Measurements from ENCODE around the gene BRAP. TPM values are rescaled to one million over a fixed set of nuclear protein-coding genes. Genes with fewer than 3 reads are reported as not detected.

BRAP gene
- total and polyA plus RNA-seq, 4 experiments from 2014 or later = 21.4 to 29.6 (median 26.7) TPM

DNA sequence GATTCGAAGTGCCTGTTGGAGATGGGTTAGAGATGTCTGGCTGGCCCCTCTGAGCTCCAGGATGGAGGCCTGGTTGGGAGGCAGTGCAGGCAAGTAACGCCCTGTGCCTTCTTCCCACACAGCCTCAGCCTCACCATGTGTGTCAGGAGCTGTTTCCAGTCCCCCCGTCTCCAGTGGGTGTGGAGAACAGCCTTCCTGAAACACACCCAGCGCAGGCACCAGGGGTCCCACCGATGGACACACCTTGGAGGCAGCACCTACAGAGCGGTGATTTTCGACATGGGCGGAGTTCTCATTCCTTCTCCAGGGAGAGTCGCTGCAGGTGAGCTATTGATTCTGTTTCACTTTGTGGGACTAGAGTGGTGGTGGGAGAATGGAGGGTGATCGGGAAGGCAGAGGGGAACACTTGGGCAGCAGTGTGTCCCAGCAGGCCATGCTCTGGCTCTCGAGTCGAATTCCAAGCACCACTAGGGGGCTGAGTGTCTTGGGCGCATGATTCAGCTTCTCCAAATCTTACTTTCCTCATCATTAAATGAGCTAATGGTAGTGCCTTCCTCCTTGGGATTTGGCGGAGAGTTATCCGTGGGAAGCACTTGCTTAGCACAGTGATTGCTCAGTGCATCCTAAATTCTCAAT, 6.9 kb upstream of the BRAP start:
- peaks cover 28% of the 10 kb centered on the region for H3K36me3 ChIP-seq (ENCODE audit: insufficient read depth, low read length)
- no peak for DNase-seq
- no peaks in the 10 kb centered on the region for H3K27me3 Mint-ChIP-seq
- H3K27ac ChIP-seq (ENCODE audit: low read depth, low read length) = no peak overlapping the region
- H3K9me3 Mint-ChIP-seq = no peaks in the 10 kb centered on the region
- no peaks in the 10 kb centered on the region for H3K27me3 ChIP-seq (ENCODE audit: insufficient read depth, low read length)
- peaks cover 0 to 5% (median 3%) of the 10 kb centered on the region in 4 donors for H3K4me1 Mint-ChIP-seq
- H3K4me3 Mint-ChIP-seq = no peak overlapping the region
- POLR2A ChIA-PET (ENCODE audit: partially characterized antibody) = no interaction called here
- no peak overlapping the region for H3K27ac Mint-ChIP-seq
- intact Hi-C loops (cut with micrococcal nuclease) = no loop called here
- H3K4me3 ChIP-seq (ENCODE audit: low read length in 2 of 2) = no peak overlapping the region
- no peaks in the 10 kb centered on the region for H3K4me1 ChIP-seq (ENCODE audit: insufficient read depth, low read length)
- peaks cover 24 to 36% of the 10 kb centered on the region in 2 donors for H3K36me3 Mint-ChIP-seq
- CTCF ChIA-PET (ENCODE audit: partially characterized antibody) = interaction anchor here (1.5 kb wide), 1 partner anchor 252 kb away, joined by 5 read pairs; no protein-coding TSS in a partner anchor
- H3K9me3 ChIP-seq (ENCODE audit: control insufficient read depth in 1 of 2, low read length in 2 of 2) = no peaks in the 10 kb centered on the region

DNA sequence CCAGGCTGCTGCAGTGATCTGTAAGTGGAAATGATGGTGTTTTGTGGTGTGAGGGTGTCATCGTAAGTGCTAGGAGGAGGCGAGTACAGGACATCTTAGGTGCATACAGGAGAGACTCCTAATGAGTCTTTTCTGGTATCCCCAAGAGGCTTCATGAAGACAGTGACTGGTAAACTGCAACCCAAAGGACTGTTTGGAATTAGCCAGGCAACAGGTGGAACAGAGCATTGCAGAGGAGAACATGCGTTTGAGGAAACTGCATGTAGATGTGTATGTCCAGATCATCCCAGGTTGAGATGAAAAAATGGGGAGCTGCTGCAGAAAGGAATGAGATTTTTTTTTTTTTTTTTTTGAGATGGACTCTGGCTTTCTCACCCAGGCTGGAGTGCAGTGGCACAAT, 5.5 kb upstream of the BRAP start:
- ChIA-PET CTCF (ENCODE audit: partially characterized antibody) (interaction anchor here (0.7 kb wide), 1 partner anchor 1287 kb away, joined by 3 read pairs; the partner anchor contains the start of gene OAS2), POLR2A (ENCODE audit: partially characterized antibody) (no interaction called here)
- Histone ChIP-seq H3K27me3 (ENCODE audit: insufficient read depth, low read length) (no peaks in the 10 kb centered on the region), H3K9me3 (ENCODE audit: control insufficient read depth in 1 of 2, low read length in 2 of 2) (no peaks in the 10 kb centered on the region), H3K4me1 (ENCODE audit: insufficient read depth, low read length) (peaks cover 11% of the 10 kb centered on the region), H3K4me3 (ENCODE audit: low read length in 2 of 2) (no peak overlapping the region), H3K27ac (ENCODE audit: low read depth, low read length) (no peak overlapping the region), H3K36me3 (ENCODE audit: insufficient read depth, low read length) (peaks cover 28% of the 10 kb centered on the region)
- H3K4me1 Mint-ChIP-seq = peaks cover 6 to 18% (median 13%) of the 10 kb centered on the region in 4 donors
- intact Hi-C loops (cut with micrococcal nuclease) = no loop called here
- no peak overlapping the region for H3K4me3 Mint-ChIP-seq
- DNase-seq = no peak
- no peaks in the 10 kb centered on the region for H3K9me3 Mint-ChIP-seq
- no peaks in the 10 kb centered on the region for H3K27me3 Mint-ChIP-seq
- H3K36me3 Mint-ChIP-seq = peaks cover 22 to 37% of the 10 kb centered on the region in 2 donors
- H3K27ac Mint-ChIP-seq = peak overlapping the region in 1 of 7 donors; percentile 44

GRCh38 chr12:111687952-111688351, 2.2 kb upstream of the BRAP start:
- ChIA-PET CTCF (ENCODE audit: partially characterized antibody) (no interaction called here), POLR2A (ENCODE audit: partially characterized antibody) (no interaction called here)
- Mint-ChIP-seq H3K4me1 (peaks cover 17 to 51% (median 38%) of the 10 kb centered on the region in 4 donors), H3K9me3 (peaks cover 0 to 6% (median 0%) of the 10 kb centered on the region in 8 donors), H3K36me3 (peaks cover 4 to 36% of the 10 kb centered on the region in 2 donors), H3K4me3 (peak overlapping the region in 3 of 8 donors; percentile 38 to 52 (median 48)), H3K27me3 (no peaks in the 10 kb centered on the region), H3K27ac (peak overlapping the region in 2 of 7 donors; percentile 35 to 81)
- no peak for DNase-seq
- Histone ChIP-seq H3K27ac (ENCODE audit: low read depth, low read length) (no peak overlapping the region), H3K36me3 (ENCODE audit: insufficient read depth, low read length) (peaks cover 6% of the 10 kb centered on the region), H3K9me3 (ENCODE audit: control insufficient read depth in 1 of 2, low read length in 2 of 2) (no peaks in the 10 kb centered on the region), H3K4me1 (ENCODE audit: insufficient read depth, low read length) (peaks cover 28% of the 10 kb centered on the region), H3K4me3 (ENCODE audit: low read length in 2 of 2) (no peak overlapping the region), H3K27me3 (ENCODE audit: insufficient read depth, low read length) (no peaks in the 10 kb centered on the region)
- intact Hi-C loops (cut with micrococcal nuclease) = loop anchor here (2.0 kb wide), 1 partner anchor 285 kb away; no protein-coding TSS in a partner anchor

GRCh38 chr12:111687255-111687654, 1.5 kb upstream of the BRAP start:
- peak overlapping the region; percentile 53 to 97 (median 94) for H3K4me3 Mint-ChIP-seq
- DNase-seq = peak in 1 of 5 donors; percentile 2
- peaks cover 8 to 36% of the 10 kb centered on the region in 2 donors for H3K36me3 Mint-ChIP-seq
- peaks cover 0 to 6% (median 0%) of the 10 kb centered on the region in 8 donors for H3K9me3 Mint-ChIP-seq
- H3K27ac Mint-ChIP-seq = peak overlapping the region in 4 of 7 donors; percentile 68 to 97 (median 80)
- ChIA-PET CTCF (ENCODE audit: partially characterized antibody) (no interaction called here), POLR2A (ENCODE audit: partially characterized antibody) (interaction anchor here (1.6 to 3.7 kb wide), 2 partner anchors 155 to 261 kb away, joined by 3 to 19 read pairs; partner anchors contain the start of gene MAPKAPK5)
- peaks cover 17 to 55% (median 39%) of the 10 kb centered on the region in 4 donors for H3K4me1 Mint-ChIP-seq
- H3K4me3 ChIP-seq (ENCODE audit: low read length in 2 of 2) = no peak overlapping the region
- no peak overlapping the region for H3K27ac ChIP-seq (ENCODE audit: low read depth, low read length)
- intact Hi-C loops (cut with micrococcal nuclease) = loop anchor here (2.0 kb wide), 1 partner anchor 284 kb away; no protein-coding TSS in a partner anchor
- H3K27me3 Mint-ChIP-seq = no peaks in the 10 kb centered on the region
- H3K36me3 ChIP-seq (ENCODE audit: insufficient read depth, low read length) = peaks cover 6% of the 10 kb centered on the region
- H3K4me1 ChIP-seq (ENCODE audit: insufficient read depth, low read length) = peaks cover 28% of the 10 kb centered on the region
- H3K27me3 ChIP-seq (ENCODE audit: insufficient read depth, low read length) = no peaks in the 10 kb centered on the region
- H3K9me3 ChIP-seq (ENCODE audit: control insufficient read depth in 1 of 2, low read length in 2 of 2) = no peaks in the 10 kb centered on the region

- Histone ChIP-seq H3K4me1 (ENCODE audit: insufficient read depth, low read length) (peaks cover 28% of the 10 kb centered on the region), H3K27ac (ENCODE audit: low read depth, low read length) (peak overlapping the region; percentile 83), H3K36me3 (ENCODE audit: insufficient read depth, low read length) (peaks cover 12% of the 10 kb centered on the region), H3K4me3 (ENCODE audit: low read length in 2 of 2) (peak overlapping the region; percentile 68 to 91), H3K27me3 (ENCODE audit: insufficient read depth, low read length) (no peaks in the 10 kb centered on the region), H3K9me3 (ENCODE audit: control insufficient read depth in 1 of 2, low read length in 2 of 2) (no peaks in the 10 kb centered on the region)
- Mint-ChIP-seq H3K9me3 (peaks cover 0 to 6% (median 0%) of the 10 kb centered on the region in 8 donors), H3K4me1 (peaks cover 17 to 60% (median 40%) of the 10 kb centered on the region in 4 donors), H3K27ac (peak overlapping the region; percentile 81 to 98 (median 97)), H3K27me3 (no peaks in the 10 kb centered on the region), H3K4me3 (peak overlapping the region; percentile 90 to 97 (median 96)), H3K36me3 (peaks cover 14 to 39% of the 10 kb centered on the region in 2 donors)
- intact Hi-C loops (cut with micrococcal nuclease) = loop anchor here (1.0 to 2.0 kb wide), 2 partner anchors 87 to 284 kb away; partner anchors contain the start of gene ATXN2
- ChIA-PET POLR2A (ENCODE audit: partially characterized antibody) (interaction anchor here (1.1 to 3.7 kb wide), 10 partner anchors 8 to 444 kb away, joined by 3 to 19 read pairs (median 4); partner anchors contain the start of genes ATXN2, MAPKAPK5 and NAA25), CTCF (ENCODE audit: partially characterized antibody) (interaction anchor here (0.9 to 1.4 kb wide), 3 partner anchors 126 to 415 kb away, joined by 3 to 4 read pairs (median 3); no protein-coding TSS in a partner anchor)
- DNase-seq = no peak
These were observed 884 bp upstream of the BRAP start for GRCh38 chr12:111686574-111687105.

DNA sequence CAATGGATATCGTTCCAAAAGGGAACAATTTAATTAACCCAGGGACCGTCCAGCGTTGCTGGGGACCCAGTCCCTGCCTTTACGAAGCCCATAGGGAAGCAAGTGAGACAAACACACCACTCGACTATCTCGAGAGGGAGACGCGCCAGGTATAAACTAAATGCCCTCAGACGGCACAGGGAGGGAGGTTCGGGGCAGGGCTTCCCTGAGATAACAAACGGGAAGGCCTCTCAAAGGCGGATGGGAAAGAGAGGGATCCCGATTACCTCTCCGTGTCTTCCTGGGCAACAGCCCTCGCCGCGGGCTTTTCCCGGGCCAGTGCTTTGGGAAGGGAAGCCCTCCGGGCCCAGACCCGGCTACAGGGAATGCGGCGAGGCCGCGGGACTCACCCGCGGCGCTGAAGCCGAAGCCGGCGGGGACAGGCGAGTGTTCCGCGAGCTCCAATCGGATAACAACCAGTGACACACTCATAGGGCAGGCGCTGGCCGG, 390 bp downstream of the BRAP start:
- Mint-ChIP-seq H3K4me3 (peak overlapping the region; percentile 90 to 99 (median 96)), H3K9me3 (peaks cover 0 to 6% (median 0%) of the 10 kb centered on the region in 8 donors), H3K4me1 (peaks cover 17 to 64% (median 41%) of the 10 kb centered on the region in 4 donors), H3K36me3 (peaks cover 17 to 47% of the 10 kb centered on the region in 2 donors), H3K27me3 (no peaks in the 10 kb centered on the region), H3K27ac (peak overlapping the region; percentile 81 to 98 (median 97))
- Histone ChIP-seq H3K27me3 (ENCODE audit: insufficient read depth, low read length) (no peaks in the 10 kb centered on the region), H3K9me3 (ENCODE audit: control insufficient read depth in 1 of 2, low read length in 2 of 2) (no peaks in the 10 kb centered on the region), H3K4me1 (ENCODE audit: insufficient read depth, low read length) (peaks cover 28% of the 10 kb centered on the region), H3K36me3 (ENCODE audit: insufficient read depth, low read length) (peaks cover 24% of the 10 kb centered on the region), H3K27ac (ENCODE audit: low read depth, low read length) (peak overlapping the region; percentile 83), H3K4me3 (ENCODE audit: low read length in 2 of 2) (peak overlapping the region; percentile 68 to 91)
- intact Hi-C loops (cut with micrococcal nuclease) = loop anchor here (1.0 kb wide), 1 partner anchor 128 kb away; no protein-coding TSS in a partner anchor
- ChIA-PET POLR2A (ENCODE audit: partially characterized antibody) (interaction anchor here (0.6 to 3.7 kb wide), 14 partner anchors 9 to 1217 kb away, joined by 3 to 19 read pairs (median 4); partner anchors contain the start of genes ATXN2, FAM216A, GPN3 and MAPKAPK5), CTCF (ENCODE audit: partially characterized antibody) (interaction anchor here (0.9 to 1.4 kb wide), 3 partner anchors 128 to 413 kb away, joined by 3 to 4 read pairs (median 3); no protein-coding TSS in a partner anchor)
- no peak for DNase-seq

Data from CD4-positive, alpha-beta memory T cell (primary cell).